GM12878 (cell line): ENCODE results near the gene GALK1. TPM values are rescaled to one million over a fixed set of nuclear protein-coding genes. Genes with fewer than 3 reads are reported as not detected.

Source experiments
- ATAC-seq: fragments of 200-7000 bp; cut with Tn5 transposase; 3 replicates; pipeline ENCODE4 v1.9.1; 2020; ENCODE audit warnings: mild to moderate bottlenecking, moderate library complexity
- BruUV-seq: library from RNA; stranded (reverse); fragments of 400-500 nt; replicated peaks from 2 replicates; lab custom pipeline; 2021; lab: Mats Ljungman, UMichigan
- CTCF ChIA-PET: fragments of 300-600 bp; sonication (Branson Sonifier 250); formaldehyde crosslinking; extraction: SDS; loops from one replicate; lab custom pipeline; 2021; ENCODE audit warnings: inconsistent platforms; lab: Yijun Ruan, JAX
- POLR2A ChIA-PET: fragments of 350-600 bp; formaldehyde crosslinking; extraction: SDS; loops from one replicate; lab custom pipeline; 2021; ENCODE audit warnings: inconsistent platforms; lab: Charles Lee
- RAD21 ChIA-PET: fragments of 300-600 bp; sonication (Branson Sonifier 250); formaldehyde crosslinking; loops from one replicate; lab custom pipeline; 2023; ENCODE audit warnings: antibody characterized with exemption; ENCODE audit not compliant: unreplicated experiment; lab: Charles Lee
- SMC1A ChIA-PET: fragments of 300-600 bp; sonication (Branson Sonifier 250); formaldehyde crosslinking; loops from one replicate; lab custom pipeline; 2023; ENCODE audit not compliant: unreplicated experiment, uncharacterized antibody; lab: Charles Lee
- DNase-seq: peaks from one replicate; pipeline ENCODE4 v3.0.0-alpha.2; 2011; ENCODE audit warnings: low read depth, low spot score
- FAIRE-seq: peaks from 3 replicates; lab custom pipeline; 2011; peaks lifted over from hg19 to GRCh38; lab: Jason Lieb, UNC
- H2AFZ ChIP-seq: 2 replicates; pipeline ENCODE4 v1.6.0; 2011; ENCODE audit warnings: low read depth, low read length, control low read depth; ENCODE audit not compliant: control insufficient read depth
- H3K27ac ChIP-seq: 2 replicates; pipeline ENCODE4 v1.5.1; 2011; ENCODE audit warnings: control low read depth; ENCODE audit not compliant: control insufficient read depth, insufficient read depth
- H3K27me3 ChIP-seq, 2 experiments: replicated peaks in 1 of 2; 2 replicates each; pipeline versions ENCODE4 v1.6.0 to v1.6.1; 2011; ENCODE audit warnings: low read length in 1 of 2; ENCODE audit not compliant: control insufficient read depth in 2 of 2, insufficient read depth in 2 of 2
- H3K36me3 ChIP-seq, 2 experiments: 2 replicates each; pipeline ENCODE4 v1.5.1; 2011; ENCODE audit warnings: low read length in 1 of 2; ENCODE audit not compliant: control insufficient read depth in 2 of 2, insufficient read depth in 2 of 2
- H3K4me1 ChIP-seq: 2 replicates; pipeline ENCODE4 v1.6.1; 2011; ENCODE audit warnings: mild to moderate bottlenecking, low read length, moderate library complexity, mixed read lengths; ENCODE audit not compliant: control insufficient read depth, insufficient read depth
- H3K4me2 ChIP-seq: 2 replicates; pipeline ENCODE4 v1.6.0; 2011; ENCODE audit warnings: control low read depth; ENCODE audit not compliant: control insufficient read depth, insufficient read depth
- H3K4me3 ChIP-seq: fragments of 200-600 bp; sonication (generic); 2 replicates; pipeline ENCODE4 v1.5.1; 2016
- H3K79me2 ChIP-seq: 2 replicates; pipeline ENCODE4 v1.6.0; 2011; ENCODE audit warnings: low read length; ENCODE audit not compliant: control insufficient read depth, insufficient read depth
- H3K9ac ChIP-seq: 2 replicates; pipeline ENCODE4 v1.8.0; 2011; ENCODE audit warnings: low read length, control low read depth, mixed read lengths; ENCODE audit not compliant: control insufficient read depth, insufficient read depth
- H3K9me3 ChIP-seq: replicated peaks from 3 replicates; pipeline ENCODE4 v1.5.1; 2011; ENCODE audit warnings: mild to moderate bottlenecking, low read length; ENCODE audit not compliant: control insufficient read depth, insufficient read depth
- H4K20me1 ChIP-seq: 2 replicates; pipeline ENCODE4 v1.6.0; 2011; ENCODE audit not compliant: control insufficient read depth, insufficient read depth
- ATF7 ChIP-seq: fragments of 450-650 bp; IDR thresholded peaks from 2 replicates; pipeline ENCODE4 v1.6.1; 2016; ENCODE audit warnings: low read depth, mild to moderate bottlenecking
- BCL11A ChIP-seq: IDR thresholded peaks from 2 replicates; pipeline ENCODE4 v1.6.1; 2011; ENCODE audit warnings: low read depth, low read length
- CHD2 ChIP-seq: IDR thresholded peaks from 2 replicates; pipeline ENCODE4 v1.6.1; 2011; ENCODE audit warnings: low read depth, low read length, improper control_type of control experiment, borderline replicate concordance
- EED ChIP-seq: sonication (generic); IDR thresholded peaks from 2 replicates; pipeline ENCODE4 v1.6.1; 2016; ENCODE audit warnings: antibody characterized with exemption, low read depth
- ESRRA ChIP-seq: IDR thresholded peaks from 2 replicates; pipeline ENCODE4 v1.6.1; 2012; ENCODE audit warnings: mild to moderate bottlenecking, low read length, improper control_type of control experiment
- EZH2 ChIP-seq: IDR thresholded peaks from 2 replicates; pipeline ENCODE4 v1.6.1; 2012; ENCODE audit warnings: low read depth, mild to moderate bottlenecking, control low read depth, inconsistent platforms, low read length, borderline replicate concordance; ENCODE audit not compliant: control insufficient read depth
- HDAC2 ChIP-seq: fragments of 200-600 bp; sonication (generic); IDR thresholded peaks from 2 replicates; pipeline ENCODE4 v1.6.1; 2017
- JUND ChIP-seq: IDR thresholded peaks from 2 replicates; pipeline ENCODE4 v1.6.1; 2012; ENCODE audit warnings: low read depth, mild to moderate bottlenecking, low read length, improper control_type of control experiment, moderate library complexity
- MYB ChIP-seq: fragments of 150-350 bp; IDR thresholded peaks from 2 replicates; pipeline ENCODE4 v1.6.1; 2014; ENCODE audit warnings: mild to moderate bottlenecking, low read depth, low read length, borderline replicate concordance
- NFIC ChIP-seq: IDR thresholded peaks from 2 replicates; pipeline ENCODE4 v1.6.1; 2012; ENCODE audit warnings: low read depth, mild to moderate bottlenecking, inconsistent platforms, low read length, moderate library complexity
- NFXL1 ChIP-seq: fragments of 450-650 bp; IDR thresholded peaks from 2 replicates; pipeline ENCODE4 v1.6.1; 2017; ENCODE audit warnings: antibody characterized with exemption, mild to moderate bottlenecking, borderline replicate concordance
- NR2C1 ChIP-seq: fragments of 450-650 bp; IDR thresholded peaks from 2 replicates; pipeline ENCODE4 v1.6.1; 2017; ENCODE audit warnings: antibody characterized with exemption, mild to moderate bottlenecking, moderate library complexity
- POLR2A ChIP-seq: IDR thresholded peaks from 2 replicates; pipeline ENCODE4 v1.6.1; 2011; ENCODE audit warnings: low read depth, mild to moderate bottlenecking, low read length
- RAD21 ChIP-seq: IDR thresholded peaks from 2 replicates; pipeline ENCODE4 v1.6.1; 2011; ENCODE audit warnings: mild to moderate bottlenecking, low read depth, low read length, moderate library complexity; ENCODE audit not compliant: insufficient read depth
- SMC3 ChIP-seq: IDR thresholded peaks from 2 replicates; pipeline ENCODE4 v1.6.1; 2011; ENCODE audit warnings: low read length, improper control_type of control experiment, borderline replicate concordance
- SUZ12 ChIP-seq: fragments of 200-600 bp; sonication (generic); IDR thresholded peaks from one replicate; pipeline ENCODE4 v1.6.1; 2018; ENCODE audit warnings: antibody characterized with exemption, mild to moderate bottlenecking; ENCODE audit not compliant: unreplicated experiment
- YBX1 ChIP-seq: fragments of 450-650 bp; IDR thresholded peaks from 2 replicates; pipeline ENCODE4 v1.6.1; 2016; ENCODE audit warnings: antibody characterized with exemption
- ZNF207 ChIP-seq: fragments of 450-650 bp; IDR thresholded peaks from 2 replicates; pipeline ENCODE4 v1.6.1; 2014; ENCODE audit warnings: antibody characterized with exemption, mild to moderate bottlenecking, borderline replicate concordance
- WGBS: methylation state at CpG from one replicate; pipeline ENCODE4 v1.1.6; 2016; ENCODE audit warnings: low lambda C conversion rate; ENCODE audit not compliant: insufficient replicate concordance, insufficient coverage; ENCODE audit errors: missing lambda C conversion rate; 5-methylcytosine and 5-hydroxymethylcytosine counted together
- in situ Hi-C: fragments of 300-500 bp; cut with MboI; formaldehyde crosslinking; loops from 9 replicates; pipeline ENCODE4 v1.14.3; 2018; ENCODE audit warnings: mixed read lengths
- intact Hi-C: fragments of 100-400 bp; cut with micrococcal nuclease; formaldehyde crosslinking; loops from one replicate; pipeline ENCODE4 v1.14.2; 2022; ENCODE audit not compliant: unreplicated experiment
- polyA plus RNA-seq, 11 experiments: library from polyadenylated mRNA; depleted of rRNA in 4 of 11; unstranded in 6 of 11; stranded (reverse) in 5 of 11; fragments of >200 nt; fragmentation: Nextera tagmentation in 4 of 11; fragmentation: Illumina TruSeq in 1 of 11; extraction: Ambion mirVana in 4 of 11; extraction: Trizol in 1 of 11; gene quantifications; 1 replicate in 1 of 11; 2 replicates in 10 of 11; pipeline versions ENCODE4 v1.2.1 to v1.2.3, GENCODE V29; 2011 to 2016; ENCODE audit warnings: inconsistent platforms in 2 of 11, missing spikeins in 2 of 11, low read depth in 1 of 11
- total RNA-seq, 4 experiments: library from RNA; depleted of rRNA in 3 of 4; stranded (reverse); fragments of >200 nt in 3 of 4; fragmentation: Illumina TruSeq in 1 of 4; extraction: Trizol in 1 of 4; gene quantifications; 2 replicates each; pipeline versions ENCODE4 v1.2.1 to v1.2.3, GENCODE V29; 2013 to 2021

Gene GALK1
- total and polyA plus RNA-seq, 10 of the 15 experiments (the other 5 are each of a cell fraction or from before 2014, with no cell fraction given): 0.21 to 43.8 (median 21.4) TPM

DNA sequence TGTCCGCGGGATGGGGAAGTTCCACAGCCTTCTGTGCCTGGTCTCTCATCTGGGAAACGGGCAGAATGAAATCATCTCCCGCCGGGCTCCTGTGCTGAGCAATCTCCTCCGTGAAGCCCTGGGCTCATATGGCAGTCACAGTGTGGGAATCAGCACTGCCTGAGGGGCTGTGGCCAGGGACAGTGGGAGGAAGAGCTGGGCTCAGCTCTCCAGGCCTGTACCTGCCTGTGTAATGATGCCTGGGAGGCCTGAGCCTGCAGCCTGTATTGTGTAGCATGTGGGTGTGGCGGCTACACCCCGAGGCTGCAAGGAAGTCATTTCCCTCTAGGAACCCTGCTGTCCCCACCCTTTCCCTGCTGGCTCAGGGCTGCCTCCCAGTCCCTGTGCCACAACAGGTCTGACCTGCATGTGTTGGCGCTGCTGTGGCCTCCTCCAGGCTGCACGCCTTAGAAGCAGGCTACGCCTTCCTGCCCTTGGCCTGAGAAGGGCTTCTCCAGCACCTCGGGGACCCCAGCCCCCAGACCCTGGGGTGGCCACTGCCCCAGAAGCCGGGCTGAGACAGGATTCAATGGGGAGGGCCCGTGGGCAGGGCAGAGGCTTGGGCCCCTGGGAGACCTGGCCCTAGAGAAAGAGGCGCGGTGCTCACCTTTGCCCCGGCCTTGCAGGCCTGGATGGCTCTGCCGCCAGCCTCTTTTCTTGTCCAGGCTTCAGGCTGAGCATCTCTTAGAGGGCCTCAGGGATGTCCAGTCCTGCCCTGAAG lies 41.6 kb downstream of the GALK1 start:
- CTCF ChIA-PET: interaction anchor here (1.6 kb wide), 1 partner anchor 25 kb away, joined by 5 read pairs; no protein-coding TSS in a partner anchor
- no peaks in the 10 kb centered on the region for H3K9me3 ChIP-seq
- intact Hi-C loops (no loop called here), in situ Hi-C loops (no loop called here)
- no peaks in the 10 kb centered on the region for H3K4me1 ChIP-seq
- H3K79me2 ChIP-seq: no peaks in the 10 kb centered on the region
- TF ChIP-seq ATF7 (no peak), NFIC (no peak), MYB (no peak), NR2C1 (no peak), JUND (no peak), SMC3 (no peak), BCL11A (no peak), NFXL1 (no peak), ZNF207 (no peak), EZH2 (no peak), EED (no peak), POLR2A (no peak), ESRRA (no peak), RAD21 (no peak), HDAC2 (no peak), CHD2 (no peak), YBX1 (no peak), SUZ12 (no peak)
- RAD21 ChIA-PET: no interaction called here
- 62% methylated on average over 18 of the region's 18 CpGs for WGBS
- H3K4me2 ChIP-seq: no peak overlapping the region
- BruUV-seq: no TSS peak
- DNase-seq (no peak), ATAC-seq (no peak), FAIRE-seq (no peak)
- peaks cover 0 to 1% of the 10 kb centered on the region in 2 experiments; a peak in 2 of 4 replicates for H3K27me3 ChIP-seq
- no peak overlapping the region for H3K27ac ChIP-seq
- POLR2A ChIA-PET: no interaction called here
- no peaks in the 10 kb centered on the region for H3K36me3 ChIP-seq
- no peak overlapping the region for H3K4me3 ChIP-seq
- H4K20me1 ChIP-seq: no peaks in the 10 kb centered on the region
- SMC1A ChIA-PET: no interaction called here
- H3K9ac ChIP-seq: no peak overlapping the region
- H2AFZ ChIP-seq: no peak overlapping the region
